Kidney (tissue), 14 donors: Measurements from ENCODE around the gene KIR2DL4. TPM values are rescaled to one million over a fixed set of nuclear protein-coding genes. Genes with fewer than 3 reads are reported as not detected.
"Not testable (repeated sequence)": the region's sequence is repeated elsewhere in the genome, so short reads cannot be mapped to it uniquely, and the experiment has no call there.

Experiments
- DNase-seq, 5 donors: peaks; one replicate each; pipeline ENCODE4 v3.0.0-alpha.2; 2013 to 2020
- FAIRE-seq: peaks from 2 replicates; lab custom pipeline; 2012; peaks lifted over from hg19 to GRCh38; lab: Jason Lieb, UNC
- H3K27ac ChIP-seq, 2 donors: one replicate each; pipeline ENCODE4 v1.7.0; 2013; ENCODE audit warnings: low read depth in 2 of 2, low read length in 2 of 2, inconsistent platforms in 1 of 2
- H3K27me3 ChIP-seq: one replicate; pipeline ENCODE4 v1.7.1; 2013; ENCODE audit warnings: low read length, inconsistent platforms; ENCODE audit not compliant: control insufficient read depth, insufficient read depth
- H3K36me3 ChIP-seq, 3 donors: one replicate each; pipeline versions ENCODE4 v1.7.0 to v1.7.1; 2013; ENCODE audit warnings: low read length in 3 of 3, control low read depth in 1 of 3, inconsistent platforms in 1 of 3; ENCODE audit not compliant: insufficient read depth in 3 of 3, control insufficient read depth in 2 of 3
- H3K4me1 ChIP-seq, 3 donors: one replicate each; pipeline versions ENCODE4 v1.7.0 to v1.7.1; 2013; ENCODE audit warnings: low read length in 3 of 3, inconsistent platforms in 1 of 3, low read depth in 1 of 3; ENCODE audit not compliant: control insufficient read depth in 2 of 3, insufficient read depth in 2 of 3
- H3K4me3 ChIP-seq, 3 donors: one replicate each; pipeline versions ENCODE4 v1.7.0 to v1.8.1; 2013; ENCODE audit warnings: low read length in 3 of 3, control low read depth in 1 of 3, inconsistent platforms in 1 of 3
- H3K9ac ChIP-seq, 3 donors: one replicate each; pipeline versions ENCODE4 v1.7.0 to v1.7.1; 2013; ENCODE audit warnings: low read length in 3 of 3, control low read depth in 1 of 3, inconsistent platforms in 1 of 3
- H3K9me3 ChIP-seq, 3 donors: one replicate each; pipeline versions ENCODE4 v1.7.0 to v1.7.1; 2013; ENCODE audit warnings: low read length in 3 of 3, control low read depth in 1 of 3, inconsistent platforms in 1 of 3; ENCODE audit not compliant: control insufficient read depth in 2 of 3, insufficient read depth in 1 of 3
- CTCF ChIP-seq: IDR thresholded peaks from 3 replicates; pipeline ENCODE4 v1.5.1; 2012; ENCODE audit warnings: mild to moderate bottlenecking, moderate library complexity, borderline replicate concordance; ENCODE audit not compliant: insufficient read depth; ENCODE audit errors: extremely low read depth
- intact Hi-C: fragments of 100-400 bp; cut with DNase I; formaldehyde crosslinking; loops from one replicate; pipeline ENCODE4 v1.11.1; 2022
- polyA plus RNA-seq: library from polyadenylated mRNA; stranded (reverse); fragments of 350-450 nt; fragmentation: Illumina TruSeq; extraction: RNeasy Lipid Tissue Mini Kit (QIAGEN cat#74804); gene quantifications from one replicate; pipeline ENCODE4 v1.2.3, GENCODE V29; 2014; ENCODE audit warnings: low read depth, low replicate concordance; ENCODE audit not compliant: insufficient read depth
- total RNA-seq: library from RNA; stranded (reverse); fragmentation: NEBNext Ultra II Directional; extraction: Animal tissue kit (Norgen Biotek cat#: 25700); gene quantifications from one replicate; pipeline ENCODE4 v1.2.1, GENCODE V29; 2021
- donor health status: control.
- donor health status: control.
- donor health status: control.
- donor health status: control.
- donor health status: control.
- donor health status: DM: yes; HTN: yes; CAD: no.
- donor health status: Normal renal cell carcinoma (clear cell type).

The KIR2DL4 gene
- total and polyA plus RNA-seq, 2 donors from 2014 or later, result 0.25 TPM; not detected in 1

DNA sequence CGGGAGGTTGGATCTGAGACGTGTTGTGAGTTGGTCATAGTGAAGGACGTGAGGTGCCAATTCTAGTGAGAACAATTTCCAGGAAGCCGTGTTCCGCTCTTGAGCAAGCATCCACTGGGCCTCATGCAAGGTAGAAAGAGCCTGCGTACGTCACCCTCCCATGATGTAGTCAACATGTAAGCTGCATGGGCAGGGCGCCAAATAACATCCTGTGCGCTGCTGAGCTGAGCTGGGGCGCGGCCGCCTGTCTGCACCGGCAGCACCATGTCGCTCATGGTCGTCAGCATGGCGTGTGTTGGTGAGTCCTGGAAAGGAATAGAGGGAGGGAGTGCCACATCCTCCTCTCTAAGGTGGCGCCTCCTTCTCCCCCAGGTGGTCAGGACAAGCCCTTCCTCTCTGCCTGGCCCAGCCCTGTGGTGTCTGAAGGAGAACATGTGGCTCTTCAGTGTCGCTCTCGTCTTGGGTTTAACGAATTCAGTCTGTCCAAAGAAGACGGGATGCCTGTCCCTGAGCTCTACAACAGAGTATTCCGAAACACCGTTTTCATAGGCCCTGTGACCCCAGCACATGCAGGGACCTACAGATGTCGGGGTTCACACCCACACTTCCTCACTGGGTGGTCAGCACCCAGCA lies 17.2 kb upstream of the KIR2DL4 start:
- FAIRE-seq, DNase-seq, H3K9ac ChIP-seq, H3K4me1 ChIP-seq, H3K9me3 ChIP-seq, H3K36me3 ChIP-seq, intact Hi-C loops, H3K27ac ChIP-seq, H3K4me3 ChIP-seq, H3K27me3 ChIP-seq: not testable (repeated sequence)

- H3K9ac ChIP-seq, H3K4me1 ChIP-seq, H3K27ac ChIP-seq, H3K9me3 ChIP-seq, FAIRE-seq, H3K36me3 ChIP-seq, intact Hi-C loops, DNase-seq, H3K27me3 ChIP-seq, H3K4me3 ChIP-seq: not testable (repeated sequence)
Measured at GRCh38 chr19:54788154-54788553, 15.3 kb upstream of the KIR2DL4 start.

DNA sequence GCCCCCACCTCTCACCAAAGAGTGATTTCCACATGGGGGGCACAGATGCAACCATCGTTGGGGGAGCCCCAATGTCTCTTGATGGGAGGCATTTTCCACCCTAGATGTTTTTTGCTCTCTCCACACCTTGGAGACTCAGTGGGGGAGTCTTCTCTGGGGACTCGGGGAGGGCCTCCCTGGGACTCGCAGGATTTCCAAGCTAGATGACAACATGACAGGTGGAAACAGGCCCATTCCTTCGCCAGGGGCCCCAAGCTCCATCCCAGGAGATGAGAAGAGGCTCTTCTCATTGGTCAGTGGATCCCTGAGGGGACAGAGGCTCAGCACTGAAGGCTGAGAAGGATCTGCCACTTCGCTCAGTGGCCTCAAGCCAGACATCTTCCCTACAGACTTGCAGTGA lies 12.7 kb upstream of the KIR2DL4 start:
- intact Hi-C loops, result no loop called here
- no peak for TF ChIP-seq CTCF

DNA sequence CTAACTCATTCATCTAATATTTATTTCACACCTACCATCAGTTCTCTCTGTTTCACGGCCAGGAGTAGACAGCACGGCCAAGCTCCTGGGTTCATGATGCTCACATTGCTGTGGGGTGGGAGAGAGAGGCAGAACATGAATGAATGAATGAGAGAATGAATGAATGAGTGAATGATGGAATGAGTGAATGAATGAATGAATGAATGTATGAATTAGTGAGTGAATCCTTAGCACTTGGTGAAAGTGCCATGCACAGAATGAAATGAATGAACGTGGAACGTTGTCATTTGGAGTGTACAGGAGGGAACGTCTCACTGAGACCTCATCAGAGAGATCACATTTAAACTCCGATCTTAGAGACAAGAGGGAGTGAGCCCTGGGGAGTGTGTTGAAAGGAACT lies 11.9 kb upstream of the KIR2DL4 start:
- no peak for TF ChIP-seq CTCF
- FAIRE-seq, result no peak
- no peaks in the 10 kb centered on the region for H3K9me3 ChIP-seq
- H3K27me3 ChIP-seq, result no peaks in the 10 kb centered on the region
- DNase-seq, result no peak
- H3K4me3 ChIP-seq, result no peak overlapping the region
- no peak overlapping the region for H3K9ac ChIP-seq
- H3K4me1 ChIP-seq, result no peaks in the 10 kb centered on the region
- no peak overlapping the region for H3K27ac ChIP-seq
- H3K36me3 ChIP-seq, result no peaks in the 10 kb centered on the region
- intact Hi-C loops, result no loop called here

More for the DNA sequence above, 12.7 kb upstream of the KIR2DL4 start:
- no peak for DNase-seq
- no peak overlapping the region for H3K4me3 ChIP-seq
- no peaks in the 10 kb centered on the region for H3K4me1 ChIP-seq
- no peaks in the 10 kb centered on the region for H3K36me3 ChIP-seq
- H3K27ac ChIP-seq, result no peak overlapping the region
- FAIRE-seq, result no peak
- no peak overlapping the region for H3K9ac ChIP-seq
- no peaks in the 10 kb centered on the region for H3K27me3 ChIP-seq
- H3K9me3 ChIP-seq, result no peaks in the 10 kb centered on the region
